Panc1 (cell line): ENCODE measurements around the gene CYP2W1.

Experiments used
- CTCF ChIP-seq: fragments of 450-650 bp; IDR thresholded peaks from 2 replicates; pipeline ENCODE4 v1.5.1; 2017; ENCODE audit warnings: mild to moderate bottlenecking
- POLR2AphosphoS5 ChIP-seq: IDR thresholded peaks from 2 replicates; pipeline ENCODE4 v1.6.1; 2012; ENCODE audit warnings: mild to moderate bottlenecking, low read depth, low read length, moderate library complexity
- REST ChIP-seq, 2 experiments: IDR thresholded peaks; 2 replicates each; pipeline ENCODE4 v1.6.1; 2011 to 2012; ENCODE audit warnings: low read depth in 2 of 2, control low read depth in 1 of 2, low read length in 1 of 2, mild to moderate bottlenecking in 1 of 2, moderate library complexity in 1 of 2; ENCODE audit not compliant: insufficient read depth in 1 of 2
- SIN3A ChIP-seq: IDR thresholded peaks from 2 replicates; pipeline ENCODE4 v1.6.1; 2012; ENCODE audit warnings: low read depth, mild to moderate bottlenecking, low read length, moderate library complexity, borderline replicate concordance; ENCODE audit not compliant: insufficient read depth
- TCF7L2 ChIP-seq: IDR thresholded peaks from 2 replicates; pipeline ENCODE4 v1.6.1; 2011; ENCODE audit warnings: mild to moderate bottlenecking, low read depth, low read length, inconsistent platforms

- TF ChIP-seq CTCF = no peak
- no peak for TF ChIP-seq POLR2AphosphoS5
- TF ChIP-seq REST (IDR thresholded peaks at IDR 0.05; ENCODE audit: insufficient read depth in 1 of 2, low read depth in 2 of 2, low read length in 1 of 2) = no peak
- no peak for TF ChIP-seq TCF7L2
- TF ChIP-seq SIN3A = no peak
These were observed 29.2 kb upstream of the CYP2W1 start for GRCh38 chr7:953547-954327.
